Mucosa of descending colon (tissue), 3 donors: ENCODE results near the gene POU2F2. TPM values are rescaled to one million over a fixed set of nuclear protein-coding genes. Genes with fewer than 3 reads are reported as not detected.

Experiments used
- ATAC-seq: fragments of 200-7000 bp; cut with Tn5 transposase; one replicate; pipeline ENCODE4 v1.9.1; 2020; ENCODE audit warnings: mild to moderate bottlenecking, moderate library complexity
- DNase-seq, 3 donors: peaks; one replicate each; pipeline ENCODE4 v3.0.0-alpha.2; 2020
- H3K36me3 ChIP-seq: fragments of 200-600 bp; one replicate; pipeline ENCODE4 v1.8.0; 2021; ENCODE audit warnings: low read depth, mild to moderate bottlenecking
- H3K4me1 ChIP-seq: fragments of 200-600 bp; one replicate; pipeline ENCODE4 v1.8.0; 2021; ENCODE audit warnings: low read depth, mild to moderate bottlenecking
- H3K4me3 ChIP-seq: fragments of 200-600 bp; one replicate; pipeline ENCODE4 v1.8.0; 2021; ENCODE audit warnings: mild to moderate bottlenecking
- H3K9me3 ChIP-seq: fragments of 200-600 bp; one replicate; pipeline ENCODE4 v1.8.0; 2021; ENCODE audit warnings: mild to moderate bottlenecking
- CTCF ChIP-seq: fragments of 200-600 bp; IDR thresholded peaks from one replicate; pipeline ENCODE4 v1.8.0; 2022; ENCODE audit warnings: antibody characterized with exemption, mild to moderate bottlenecking
- intact Hi-C, 2 donors: fragments of 100-400 bp; cut with DNase I in 1 of 2; cut with micrococcal nuclease in 1 of 2; formaldehyde crosslinking; loops; one replicate each; pipeline versions ENCODE4 v1.11.0 to v1.11.1; 2022; cut with DNase I, micrococcal nuclease
- total RNA-seq, 3 donors: library from RNA; stranded (reverse); fragmentation: NEBNext Ultra II Directional in 2 of 3; extraction: Animal tissue kit (Norgen Biotek cat#: 25700) in 2 of 3; gene quantifications; one replicate each; pipeline versions ENCODE4 v1.2.1 to v1.2.4, GENCODE V29; 2021 to 2023
- donor health status: DM: no; HTN: no; CAD: no; lungs with moderate emphysema.
- donor health status: DM: no; HTN: no; CAD: no.
- donor health status: DM: no; HTN: yes; CAD: no.

Gene POU2F2
- total RNA-seq, 3 donors from 2014 or later, result 3.9 to 6.8 (median 6.1) TPM

GRCh38 chr19:42065511-42065910 is 66.7 kb downstream of the POU2F2 start:
- ATAC-seq, result no peak
- TF ChIP-seq CTCF, result no peak
- no peaks in the 10 kb centered on the region for H3K4me1 ChIP-seq
- H3K9me3 ChIP-seq, result no peaks in the 10 kb centered on the region
- no peak overlapping the region for H3K4me3 ChIP-seq
- DNase-seq, result no peak
- intact Hi-C loops, result no loop called here
- H3K36me3 ChIP-seq, result no peaks in the 10 kb centered on the region

DNA sequence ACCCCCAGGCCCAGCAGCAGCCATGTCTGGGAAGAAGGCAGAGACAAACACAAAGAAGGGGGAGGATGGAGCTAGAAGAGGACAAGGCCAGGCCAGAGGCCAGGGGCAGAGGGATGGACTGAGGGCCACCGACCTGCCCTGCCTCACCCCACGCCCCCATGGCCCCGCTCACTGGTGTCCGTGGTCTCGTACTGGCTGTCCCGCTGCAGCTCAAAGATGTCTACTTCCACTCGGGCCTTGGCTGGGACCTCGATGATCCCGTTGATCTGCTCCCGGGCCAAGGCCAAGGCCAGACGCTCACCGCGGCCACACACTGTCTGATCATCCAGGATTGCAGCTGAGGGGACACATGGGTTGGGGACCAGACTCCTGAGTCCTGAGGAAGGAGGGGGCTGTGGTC is 67.2 kb downstream of the POU2F2 start:
- no peak for DNase-seq

DNA sequence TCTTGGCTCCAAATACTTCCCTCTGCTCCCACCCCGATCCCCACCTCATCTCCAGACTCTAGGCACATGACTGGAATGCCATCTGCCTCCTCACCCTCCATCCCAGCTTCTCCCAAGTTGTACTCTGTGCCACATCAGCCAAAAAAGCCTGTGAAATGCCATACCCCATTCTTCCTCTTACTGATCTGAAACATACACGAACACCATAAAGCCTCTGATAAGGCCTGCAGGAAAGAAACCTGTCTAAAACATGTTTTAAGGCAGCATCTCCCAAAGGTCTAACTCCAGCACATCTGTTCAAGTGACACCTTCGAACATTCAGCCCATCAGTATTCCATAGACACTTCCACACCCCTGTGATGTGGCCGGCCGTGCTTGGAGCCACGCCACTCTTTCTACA is 67.8 kb downstream of the POU2F2 start:
- DNase-seq (no peak), ATAC-seq (no peak)
- Histone ChIP-seq H3K9me3 (no peaks in the 10 kb centered on the region), H3K4me1 (no peaks in the 10 kb centered on the region), H3K4me3 (no peak overlapping the region), H3K36me3 (no peaks in the 10 kb centered on the region)
- intact Hi-C loops, result no loop called here
- no peak for TF ChIP-seq CTCF

More for the DNA sequence above, 67.2 kb downstream of the POU2F2 start:
- H3K36me3 ChIP-seq, result no peaks in the 10 kb centered on the region
- H3K9me3 ChIP-seq, result no peaks in the 10 kb centered on the region
- H3K4me3 ChIP-seq, result no peak overlapping the region
- no peak for TF ChIP-seq CTCF
- no peak for ATAC-seq
- no peaks in the 10 kb centered on the region for H3K4me1 ChIP-seq
- intact Hi-C loops, result no loop called here

- Histone ChIP-seq H3K4me1 (no peaks in the 10 kb centered on the region), H3K4me3 (no peak overlapping the region), H3K9me3 (no peaks in the 10 kb centered on the region), H3K36me3 (no peaks in the 10 kb centered on the region)
- no peak for TF ChIP-seq CTCF
- DNase-seq (no peak), ATAC-seq (no peak)
- intact Hi-C loops, result no loop called here
Observed at GRCh38 chr19:42062381-42062780, 69.9 kb downstream of the POU2F2 start.

GRCh38 chr19:42060117-42060516 is 72.1 kb downstream of the POU2F2 start:
- DNase-seq (no peak), ATAC-seq (no peak)
- no peaks in the 10 kb centered on the region for H3K36me3 ChIP-seq
- no peaks in the 10 kb centered on the region for H3K4me1 ChIP-seq
- intact Hi-C loops, result no loop called here
- no peak overlapping the region for H3K4me3 ChIP-seq
- H3K9me3 ChIP-seq, result no peaks in the 10 kb centered on the region
- no peak for TF ChIP-seq CTCF

DNA sequence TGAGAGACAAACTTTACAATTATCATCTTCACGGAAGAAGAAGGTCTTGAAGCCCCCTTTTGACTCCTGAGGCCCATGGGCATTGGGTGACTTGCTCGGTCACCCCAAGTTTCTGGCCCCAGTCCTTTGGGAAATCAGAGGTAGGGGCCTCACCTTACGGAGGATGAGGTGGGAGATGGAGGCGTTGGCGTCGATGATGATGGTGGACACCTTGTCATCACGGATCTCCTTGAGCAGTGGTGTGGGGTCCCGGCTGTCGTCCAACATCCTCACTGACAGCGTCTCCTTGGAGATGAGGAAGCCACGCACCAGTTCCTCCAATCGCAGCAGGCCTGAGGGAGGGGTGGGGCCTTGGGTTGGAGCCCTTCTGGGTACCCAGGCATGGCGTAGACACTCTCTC is 73.0 kb downstream of the POU2F2 start:
- H3K9me3 ChIP-seq, result no peaks in the 10 kb centered on the region
- no peak overlapping the region for H3K4me3 ChIP-seq
- intact Hi-C loops, result no loop called here
- no peaks in the 10 kb centered on the region for H3K36me3 ChIP-seq
- DNase-seq (no peak), ATAC-seq (no peak)
- no peaks in the 10 kb centered on the region for H3K4me1 ChIP-seq
- no peak for TF ChIP-seq CTCF
